ENCODE data around the gene IL36B.

- TF ChIP-seq EP300 (IDR thresholded peaks at IDR 0.05; ENCODE audit: borderline replicate concordance in 1 of 2, low read depth in 1 of 2, low read length in 1 of 2) (no peak), MAX (IDR thresholded peaks at IDR 0.05; ENCODE audit: low read depth) (no peak), EZH2phosphoT487 (IDR thresholded peaks at IDR 0.05; ENCODE audit: borderline replicate concordance, low read depth) (no peak), CTCF (IDR thresholded peaks at IDR 0.05) (no peak), NFIC (IDR thresholded peaks at IDR 0.05; ENCODE audit: borderline replicate concordance) (no peak), TCF12 (IDR thresholded peaks at IDR 0.05) (no peak), SMC3 (IDR thresholded peaks at IDR 0.05; ENCODE audit: low read depth, low read length) (no peak), TAF1 (IDR thresholded peaks at IDR 0.05; ENCODE audit: borderline replicate concordance, low read depth, low read length) (no peak), USF2 (IDR thresholded peaks at IDR 0.05; ENCODE audit: borderline replicate concordance, low read depth, low read length) (no peak)
Measured at GRCh38 chr2:113024764-113025163, 27.9 kb downstream of the IL36B start.
